Left ventricle myocardium inferior (tissue), 1 donor: Measurements from ENCODE around the gene TCN2. TPM values are rescaled to one million over a fixed set of nuclear protein-coding genes. Genes with fewer than 3 reads are reported as not detected.
A peak's percentile ranks its signal among the peaks of the same experiment; 100 is the strongest.

Experiments used
- DNase-seq: peaks from one replicate; pipeline ENCODE4 v3.0.0-alpha.2; 2020
- H3K27ac ChIP-seq: fragments of 200-600 bp; replicated peaks from 2 replicates; pipeline ENCODE4 v1.8.0; 2021
- H3K27me3 ChIP-seq: fragments of 200-600 bp; 2 replicates; pipeline ENCODE4 v1.8.0; 2021; ENCODE audit warnings: low read depth
- H3K36me3 ChIP-seq: fragments of 200-600 bp; 2 replicates; pipeline ENCODE4 v1.8.0; 2021
- H3K4me1 ChIP-seq: fragments of 200-600 bp; 2 replicates; pipeline ENCODE4 v1.8.0; 2021
- H3K4me3 ChIP-seq: fragments of 200-600 bp; 2 replicates; pipeline ENCODE4 v1.8.0; 2021; ENCODE audit warnings: mild to moderate bottlenecking, moderate library complexity
- H3K9me3 ChIP-seq: fragments of 200-600 bp; replicated peaks from 2 replicates; pipeline ENCODE4 v1.8.0; 2021
- intact Hi-C: fragments of 100-400 bp; cut with micrococcal nuclease; formaldehyde crosslinking; loops from one replicate; pipeline ENCODE4 v1.11.0; 2022
- total RNA-seq: library from RNA; stranded (reverse); fragmentation: NEBNext Ultra II Directional; extraction: Animal tissue kit (Norgen Biotek cat#: 25700); gene quantifications from one replicate; pipeline ENCODE4 v1.2.1, GENCODE V29; 2021
- TF ChIP-seq, protein P1 (sequence below): fragments of 200-600 bp; IDR thresholded peaks from 2 replicates; pipeline ENCODE4 v1.8.0; 2021; ENCODE audit warnings: antibody characterized with exemption, mild to moderate bottlenecking, borderline replicate concordance
- donor health status: DM: no; HTN: yes; CAD: no; lungs with severe emphysema.

The TCN2 gene
- total RNA-seq, 1 donor from 2014 or later, result 14.1 TPM

DNA sequence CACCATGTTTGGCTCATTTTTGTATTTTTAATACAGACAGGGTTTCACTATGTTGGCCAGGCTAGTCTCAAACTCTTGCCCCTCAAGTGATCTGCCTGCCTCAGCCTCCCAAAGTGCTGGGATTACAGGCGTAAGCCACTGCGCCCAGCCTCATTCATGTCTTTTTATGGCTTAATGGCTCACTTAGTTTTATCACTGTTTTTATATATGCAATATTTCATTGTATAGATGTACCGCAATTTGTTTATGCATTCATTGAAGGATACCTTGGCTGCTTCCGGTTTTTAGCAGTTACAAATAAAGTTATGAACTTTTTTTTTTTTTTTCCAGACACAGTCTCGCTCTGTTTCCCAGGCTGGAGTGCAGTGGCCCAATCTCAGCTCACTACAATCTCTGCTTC, 5.5 kb upstream of the TCN2 start:
- TF ChIP-seq, protein P1, sequence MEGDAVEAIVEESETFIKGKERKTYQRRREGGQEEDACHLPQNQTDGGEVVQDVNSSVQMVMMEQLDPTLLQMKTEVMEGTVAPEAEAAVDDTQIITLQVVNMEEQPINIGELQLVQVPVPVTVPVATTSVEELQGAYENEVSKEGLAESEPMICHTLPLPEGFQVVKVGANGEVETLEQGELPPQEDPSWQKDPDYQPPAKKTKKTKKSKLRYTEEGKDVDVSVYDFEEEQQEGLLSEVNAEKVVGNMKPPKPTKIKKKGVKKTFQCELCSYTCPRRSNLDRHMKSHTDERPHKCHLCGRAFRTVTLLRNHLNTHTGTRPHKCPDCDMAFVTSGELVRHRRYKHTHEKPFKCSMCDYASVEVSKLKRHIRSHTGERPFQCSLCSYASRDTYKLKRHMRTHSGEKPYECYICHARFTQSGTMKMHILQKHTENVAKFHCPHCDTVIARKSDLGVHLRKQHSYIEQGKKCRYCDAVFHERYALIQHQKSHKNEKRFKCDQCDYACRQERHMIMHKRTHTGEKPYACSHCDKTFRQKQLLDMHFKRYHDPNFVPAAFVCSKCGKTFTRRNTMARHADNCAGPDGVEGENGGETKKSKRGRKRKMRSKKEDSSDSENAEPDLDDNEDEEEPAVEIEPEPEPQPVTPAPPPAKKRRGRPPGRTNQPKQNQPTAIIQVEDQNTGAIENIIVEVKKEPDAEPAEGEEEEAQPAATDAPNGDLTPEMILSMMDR, result no peak
- no peaks in the 10 kb centered on the region for H3K27me3 ChIP-seq
- H3K27ac ChIP-seq, result no peak overlapping the region
- H3K36me3 ChIP-seq, result no peaks in the 10 kb centered on the region
- intact Hi-C loops, result no loop called here
- no peak overlapping the region for H3K4me3 ChIP-seq
- H3K4me1 ChIP-seq, result peaks cover 16% of the 10 kb centered on the region
- no peaks in the 10 kb centered on the region for H3K9me3 ChIP-seq
- DNase-seq, result no peak

DNA sequence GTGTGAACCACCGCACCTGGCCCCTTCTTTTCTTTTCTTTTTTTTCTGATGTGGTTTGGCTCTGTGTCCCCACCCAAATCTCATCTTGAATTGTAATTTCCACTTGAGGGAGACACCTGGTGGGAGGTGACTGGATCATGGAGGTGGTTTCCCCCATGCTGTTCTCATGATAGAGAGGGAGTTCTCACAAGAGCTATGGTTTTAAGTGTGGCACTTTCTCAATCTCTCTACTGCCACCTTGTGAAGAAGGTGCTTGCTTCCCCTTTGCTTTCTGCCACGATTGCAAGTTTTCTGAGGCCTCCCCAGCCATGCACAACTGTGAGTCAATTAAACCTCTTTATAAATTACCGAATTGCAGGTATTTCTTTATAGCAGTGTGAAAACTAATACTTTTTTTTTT, 4.9 kb upstream of the TCN2 start:
- no peak for DNase-seq
- intact Hi-C loops, result no loop called here
- Histone ChIP-seq H3K4me3 (no peak overlapping the region), H3K4me1 (peaks cover 21% of the 10 kb centered on the region), H3K9me3 (no peaks in the 10 kb centered on the region), H3K36me3 (no peaks in the 10 kb centered on the region), H3K27me3 (no peaks in the 10 kb centered on the region), H3K27ac (no peak overlapping the region)
- TF ChIP-seq, protein P1, result peak; percentile 28

DNA sequence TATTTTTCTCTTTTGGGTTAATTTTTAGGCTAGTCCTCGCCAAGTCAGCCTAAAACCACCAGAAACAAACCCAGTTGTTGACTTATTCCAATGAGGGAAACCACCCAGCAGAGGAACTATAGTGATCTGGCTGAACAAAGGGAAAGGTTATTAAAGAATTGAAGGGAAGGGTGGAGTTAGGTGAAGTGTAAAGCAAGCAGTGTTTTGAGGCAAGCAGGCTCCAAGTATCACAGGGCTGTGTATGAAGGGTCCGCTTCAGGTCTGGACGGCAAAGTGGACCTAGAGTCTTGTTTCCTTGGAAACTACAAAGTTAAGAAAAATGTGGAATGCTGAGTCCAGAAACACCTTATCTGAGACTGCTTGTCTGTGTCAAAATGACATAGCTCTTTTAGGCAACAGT, 3.2 kb upstream of the TCN2 start:
- DNase-seq, result no peak
- Histone ChIP-seq H3K27ac (no peak overlapping the region), H3K9me3 (no peaks in the 10 kb centered on the region), H3K36me3 (no peaks in the 10 kb centered on the region), H3K4me1 (peaks cover 39% of the 10 kb centered on the region), H3K4me3 (no peak overlapping the region), H3K27me3 (no peaks in the 10 kb centered on the region)
- intact Hi-C loops, result no loop called here
- TF ChIP-seq, protein P1, result no peak

DNA sequence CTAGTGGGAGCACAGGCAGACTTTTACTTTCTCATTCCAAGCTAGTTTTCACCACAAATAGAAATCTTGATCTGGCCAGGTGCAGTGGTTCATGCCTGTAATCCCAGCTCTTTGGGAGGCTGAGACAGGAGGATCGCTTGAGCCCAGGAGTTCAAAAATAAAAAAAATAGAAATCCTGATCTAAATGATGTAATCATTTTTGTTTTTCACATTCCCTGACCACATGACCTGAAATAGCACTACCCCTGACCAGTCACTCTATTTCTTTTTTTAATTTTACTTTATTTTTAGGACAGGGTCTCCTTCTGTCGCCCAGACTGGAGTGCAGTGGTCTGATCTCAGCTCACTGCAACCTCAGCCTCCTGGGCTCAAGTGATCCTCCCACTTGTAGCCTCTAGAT, 2.3 kb upstream of the TCN2 start:
- Histone ChIP-seq H3K36me3 (no peaks in the 10 kb centered on the region), H3K4me1 (peaks cover 46% of the 10 kb centered on the region), H3K27ac (peak overlapping the region; percentile 8), H3K27me3 (no peaks in the 10 kb centered on the region), H3K9me3 (no peaks in the 10 kb centered on the region), H3K4me3 (no peak overlapping the region)
- intact Hi-C loops, result no loop called here
- TF ChIP-seq, protein P1, result no peak
- no peak for DNase-seq

DNA sequence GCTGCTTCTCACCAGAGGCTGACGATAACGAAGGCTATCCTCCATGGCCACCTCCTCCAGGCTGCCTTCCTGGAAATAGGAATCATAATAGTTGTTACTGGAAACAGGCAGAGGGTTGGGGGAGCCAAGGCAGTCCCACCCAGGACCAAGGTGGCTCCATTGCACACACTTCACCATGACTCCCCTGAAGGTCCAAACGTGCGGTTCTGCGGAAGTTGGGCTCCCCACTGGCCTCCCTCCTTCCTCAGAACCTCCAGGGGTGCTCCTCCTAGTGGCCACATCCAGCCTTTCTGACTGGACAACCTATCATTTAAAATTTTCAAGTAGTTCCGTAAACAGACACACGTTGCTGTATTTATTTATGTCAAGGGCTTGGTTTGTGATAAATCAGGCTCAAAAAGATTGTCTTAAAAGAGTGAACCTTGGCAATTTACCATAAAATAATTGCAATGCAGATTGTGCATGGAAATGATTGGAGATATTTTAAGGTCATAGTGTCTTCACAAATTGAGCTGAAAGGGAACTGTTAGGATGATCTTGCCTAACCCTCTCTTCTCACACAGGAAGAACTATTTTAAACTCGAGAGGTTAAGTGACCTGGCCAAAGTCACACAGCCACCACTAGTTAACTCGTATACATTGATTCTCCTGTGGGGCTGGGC, 1.4 kb upstream of the TCN2 start:
- peak overlapping the region; percentile 88 for H3K27ac ChIP-seq
- H3K27me3 ChIP-seq, result no peaks in the 10 kb centered on the region
- peak; percentile 45 for DNase-seq
- no peaks in the 10 kb centered on the region for H3K9me3 ChIP-seq
- peak overlapping the region; percentile 79 for H3K4me3 ChIP-seq
- TF ChIP-seq, protein P1, result peak; percentile 80
- H3K4me1 ChIP-seq, result peaks cover 54% of the 10 kb centered on the region
- H3K36me3 ChIP-seq, result no peaks in the 10 kb centered on the region
- intact Hi-C loops, result no loop called here
